GM21619 (cell line): Measurements from ENCODE around the gene KCNIP4.

Source experiments
- ATAC-seq: cut with Tn5 transposase; IDR thresholded peaks from one replicate; pipeline ENCODE4 v1.9.1; 2021; ENCODE audit not compliant: unreplicated experiment

Gene KCNIP4

GRCh38 chr4:21474195-21474594 is 474.4 kb downstream of the KCNIP4 start:
- ATAC-seq = no peak

GRCh38 chr4:21470535-21470934 is 478.0 kb downstream of the KCNIP4 start:
- no peak for ATAC-seq

- no peak for ATAC-seq
Observed at GRCh38 chr4:21469438-21470300, 478.9 kb downstream of the KCNIP4 start.

GRCh38 chr4:21467551-21467950 is 481.0 kb downstream of the KCNIP4 start:
- no peak for ATAC-seq

- no peak for ATAC-seq
Observed at GRCh38 chr4:21457086-21457840, 491.3 kb downstream of the KCNIP4 start.

- no peak for ATAC-seq
Observed at GRCh38 chr4:21454831-21455230, 493.7 kb downstream of the KCNIP4 start.

- no peak for ATAC-seq
Observed at GRCh38 chr4:21454201-21454600, 494.4 kb downstream of the KCNIP4 start.

GRCh38 chr4:21452931-21453330 is 495.6 kb downstream of the KCNIP4 start:
- no peak for ATAC-seq

GRCh38 chr4:21451032-21451431 is 497.5 kb downstream of the KCNIP4 start:
- ATAC-seq = no peak

- no peak for ATAC-seq
Observed at GRCh38 chr4:21450331-21450730, 498.2 kb downstream of the KCNIP4 start.

GRCh38 chr4:21447301-21448054 is 501.1 kb downstream of the KCNIP4 start:
- ATAC-seq = no peak

- ATAC-seq = no peak
Observed at GRCh38 chr4:21420166-21420565, 528.4 kb downstream of the KCNIP4 start.

- ATAC-seq = no peak
Observed at GRCh38 chr4:21415728-21416127, 532.8 kb downstream of the KCNIP4 start.

- ATAC-seq = no peak
Observed at GRCh38 chr4:21413807-21414370, 534.7 kb downstream of the KCNIP4 start.

GRCh38 chr4:21411086-21411485 is 537.5 kb downstream of the KCNIP4 start:
- ATAC-seq = no peak

GRCh38 chr4:21410372-21410771 is 538.2 kb downstream of the KCNIP4 start:
- ATAC-seq = no peak

- no peak for ATAC-seq
Observed at GRCh38 chr4:21387683-21388082, 560.9 kb downstream of the KCNIP4 start.

GRCh38 chr4:21386166-21386780 is 562.3 kb downstream of the KCNIP4 start:
- ATAC-seq = no peak

GRCh38 chr4:21385706-21386105 is 562.9 kb downstream of the KCNIP4 start:
- ATAC-seq = no peak

GRCh38 chr4:21384609-21385008 is 564.0 kb downstream of the KCNIP4 start:
- ATAC-seq = no peak

GRCh38 chr4:21380861-21381260 is 567.7 kb downstream of the KCNIP4 start:
- ATAC-seq = no peak
